NCI-H524 treated with DMSO at 0.1 percent for 48 hours (cell line): ENCODE measurements around the gene CLRN2.

Experiments
- DNase-seq: peaks from one replicate; lab custom pipeline; 2025; lab: John Stamatoyannopoulos, UW

Gene CLRN2

GRCh38 chr4:17514865-17515264 is at the start of gene CLRN2:
TSS of gene CLRN2 (plus strand) at chr4:17515165. CDS start at chr4:17515267, 102 bp downstream.
- no peak for DNase-seq

GRCh38 chr4:17468619-17469221 is 46.2 kb upstream of the CLRN2 start:
- no peak for DNase-seq

- no peak for DNase-seq
Measured at GRCh38 chr4:17469931-17470674, 44.9 kb upstream of the CLRN2 start.

GRCh38 chr4:17475481-17475880 is 39.5 kb upstream of the CLRN2 start:
- no peak for DNase-seq

GRCh38 chr4:17476853-17477252 is 38.1 kb upstream of the CLRN2 start:
- DNase-seq: no peak

- DNase-seq: no peak
Measured at GRCh38 chr4:17477774-17478472, 37.0 kb upstream of the CLRN2 start.

- DNase-seq: no peak
Measured at GRCh38 chr4:17480210-17480927, 34.6 kb upstream of the CLRN2 start.

- DNase-seq: no peak
Measured at GRCh38 chr4:17480955-17481354, 34.0 kb upstream of the CLRN2 start.

- DNase-seq: no peak
Measured at GRCh38 chr4:17482716-17483115, 32.2 kb upstream of the CLRN2 start.

GRCh38 chr4:17489123-17489522 is 25.8 kb upstream of the CLRN2 start:
- DNase-seq: no peak

GRCh38 chr4:17489721-17490120 is 25.2 kb upstream of the CLRN2 start:
- no peak for DNase-seq

GRCh38 chr4:17490575-17491059 is 24.3 kb upstream of the CLRN2 start:
- DNase-seq: no peak

- DNase-seq: no peak
Measured at GRCh38 chr4:17491196-17491595, 23.8 kb upstream of the CLRN2 start.

GRCh38 chr4:17492058-17492741 is 22.8 kb upstream of the CLRN2 start:
- DNase-seq: no peak

GRCh38 chr4:17492876-17493275 is 22.1 kb upstream of the CLRN2 start:
- DNase-seq: no peak

GRCh38 chr4:17493619-17494018 is 21.3 kb upstream of the CLRN2 start:
- DNase-seq: no peak

GRCh38 chr4:17494258-17495190 is 20.4 kb upstream of the CLRN2 start:
- no peak for DNase-seq

GRCh38 chr4:17497890-17498523 is 17.0 kb upstream of the CLRN2 start:
- no peak for DNase-seq

- DNase-seq: no peak
Measured at GRCh38 chr4:17500574-17500973, 14.4 kb upstream of the CLRN2 start.

GRCh38 chr4:17502756-17503155 is 12.2 kb upstream of the CLRN2 start:
- DNase-seq: no peak
